GM18498 (cell line): ENCODE results near the gene CASP7.

Experiments used
- ATAC-seq: cut with Tn5 transposase; IDR thresholded peaks from one replicate; pipeline ENCODE4 v1.9.1; 2021; ENCODE audit warnings: mild to moderate bottlenecking, moderate library complexity; ENCODE audit not compliant: unreplicated experiment

The CASP7 gene

DNA sequence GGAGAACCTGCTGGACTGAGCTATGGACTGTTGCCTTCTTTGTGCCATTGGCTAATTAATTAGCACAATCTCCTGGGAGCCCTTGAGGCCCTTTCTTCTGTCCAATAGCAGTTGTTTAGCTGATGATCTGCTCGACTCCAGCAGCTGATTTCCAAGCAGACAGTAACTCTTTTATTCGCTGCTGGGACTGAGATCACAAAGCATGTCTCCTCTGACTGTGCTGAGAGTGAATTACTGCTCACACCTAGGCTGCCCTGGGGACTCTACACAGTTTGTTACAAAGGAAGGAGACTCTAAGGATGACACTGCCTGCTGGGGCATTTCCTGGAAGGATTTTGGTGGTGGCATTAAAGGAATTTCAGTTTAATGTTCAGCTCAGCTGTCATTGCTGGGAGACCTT lies 31.4 kb downstream of the CASP7 start:
- ATAC-seq: no peak

DNA sequence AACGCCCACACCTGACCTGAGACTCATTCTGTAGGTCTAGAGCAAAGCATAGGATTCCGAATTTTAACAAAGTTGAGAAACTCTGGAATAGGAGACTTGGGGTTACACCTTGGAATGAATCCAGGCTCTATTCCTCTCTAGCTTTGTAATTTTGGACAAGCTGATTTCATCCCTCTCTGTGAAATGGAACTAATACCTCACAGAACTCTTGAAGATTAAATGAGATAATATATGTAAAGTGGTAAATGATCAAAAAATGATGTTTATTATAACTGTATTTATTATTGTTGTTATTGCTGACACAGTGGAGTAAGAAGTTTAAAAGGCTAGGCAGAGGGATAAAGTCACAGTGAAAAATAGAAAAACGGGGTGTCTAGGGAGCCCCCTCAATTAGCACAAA lies 32.3 kb downstream of the CASP7 start:
- ATAC-seq: no peak

DNA sequence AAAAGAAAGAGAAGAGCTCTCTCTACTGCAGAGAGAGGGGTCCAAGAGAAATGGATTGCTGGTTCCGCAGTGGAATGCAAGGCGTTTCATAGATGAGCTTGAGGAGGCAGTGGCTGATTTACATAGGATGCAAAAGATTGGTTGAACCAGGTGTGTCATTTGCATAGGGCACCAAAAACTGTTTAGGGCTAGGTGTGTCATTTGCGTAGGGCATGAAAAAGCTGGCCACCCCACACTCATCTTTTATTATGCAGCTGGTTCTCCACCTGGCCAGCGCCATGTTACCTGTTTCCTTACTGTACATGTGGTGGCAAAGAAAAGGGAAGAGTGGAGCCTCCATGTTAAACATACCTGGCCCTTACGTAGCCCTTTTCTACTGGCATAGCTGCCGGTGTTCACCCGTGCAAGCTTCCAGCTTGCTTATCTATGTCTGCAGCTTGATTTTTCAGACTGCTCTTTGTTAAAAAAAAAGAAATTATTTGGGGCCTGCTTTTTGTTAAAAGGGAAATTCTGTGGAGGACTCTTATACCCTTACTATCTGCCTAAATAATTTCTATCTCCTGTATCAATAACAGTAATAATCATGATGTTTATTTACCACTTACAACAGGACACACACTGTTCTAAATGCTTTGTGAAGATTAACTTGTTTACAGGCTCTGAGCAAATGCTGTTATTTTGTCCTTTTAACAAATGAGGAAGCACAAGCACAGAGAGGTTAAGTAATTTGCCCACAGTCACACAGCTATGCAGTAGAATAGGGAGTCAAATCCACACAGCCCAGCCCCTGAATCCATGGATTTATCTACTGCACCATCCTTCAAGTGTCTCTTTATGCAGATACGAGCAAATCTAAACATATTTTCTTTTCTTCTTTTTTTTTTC lies 33.3 kb downstream of the CASP7 start:
- no peak for ATAC-seq

DNA sequence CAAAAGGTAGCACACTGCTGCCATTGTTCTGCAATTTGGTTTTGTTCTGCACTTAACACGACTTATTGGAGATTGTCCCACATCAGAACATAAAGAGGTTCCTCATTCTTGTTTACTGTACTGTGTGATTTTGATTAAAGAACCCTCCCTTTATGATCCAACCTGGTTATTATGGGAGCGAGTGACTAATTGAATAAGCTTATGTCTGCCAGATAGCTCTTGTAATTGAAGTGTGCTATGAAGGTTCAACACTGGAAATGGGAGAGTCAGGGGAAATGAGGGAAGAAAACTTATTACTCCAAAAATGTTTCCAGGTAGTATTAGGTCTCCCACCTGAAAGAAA lies 33.9 kb downstream of the CASP7 start:
- no peak for ATAC-seq

DNA sequence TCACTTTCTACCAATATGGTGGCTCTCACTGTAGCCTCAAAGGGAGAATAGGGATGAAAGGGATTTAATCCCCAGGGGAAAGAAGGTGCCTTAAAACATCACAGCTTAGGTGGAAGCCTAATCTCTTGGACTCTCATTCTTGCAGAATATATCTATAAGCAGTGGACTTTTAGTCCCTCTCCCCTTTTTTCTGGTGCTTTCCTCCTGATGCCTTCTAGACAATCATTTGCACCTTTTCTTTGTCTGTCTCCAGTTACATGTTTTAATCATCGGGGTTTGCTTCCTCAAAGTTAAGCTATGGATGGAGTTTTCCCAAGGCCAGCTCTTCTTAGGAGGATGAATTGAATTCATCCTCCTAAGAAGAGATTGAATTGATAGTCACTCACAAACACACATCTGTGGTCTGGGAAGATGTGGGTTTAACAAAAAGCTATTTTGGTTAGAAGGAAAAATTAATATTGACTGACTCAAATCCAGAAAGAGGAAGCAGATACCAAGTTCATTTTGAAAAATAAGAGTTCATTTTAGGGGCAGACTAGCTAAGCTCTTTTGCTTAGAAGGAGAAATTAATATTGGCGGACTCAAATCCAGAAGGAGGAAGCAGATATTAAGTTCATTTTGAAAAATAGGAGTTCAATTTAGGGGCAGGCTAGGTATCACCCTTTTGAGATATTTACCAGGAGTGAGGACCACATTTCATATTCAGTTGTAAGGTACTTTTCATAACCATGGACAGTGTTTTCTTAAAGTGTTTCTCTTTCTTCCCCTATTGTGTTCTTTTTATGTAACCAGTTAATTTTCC lies 36.6 kb downstream of the CASP7 start:
- ATAC-seq: no peak

DNA sequence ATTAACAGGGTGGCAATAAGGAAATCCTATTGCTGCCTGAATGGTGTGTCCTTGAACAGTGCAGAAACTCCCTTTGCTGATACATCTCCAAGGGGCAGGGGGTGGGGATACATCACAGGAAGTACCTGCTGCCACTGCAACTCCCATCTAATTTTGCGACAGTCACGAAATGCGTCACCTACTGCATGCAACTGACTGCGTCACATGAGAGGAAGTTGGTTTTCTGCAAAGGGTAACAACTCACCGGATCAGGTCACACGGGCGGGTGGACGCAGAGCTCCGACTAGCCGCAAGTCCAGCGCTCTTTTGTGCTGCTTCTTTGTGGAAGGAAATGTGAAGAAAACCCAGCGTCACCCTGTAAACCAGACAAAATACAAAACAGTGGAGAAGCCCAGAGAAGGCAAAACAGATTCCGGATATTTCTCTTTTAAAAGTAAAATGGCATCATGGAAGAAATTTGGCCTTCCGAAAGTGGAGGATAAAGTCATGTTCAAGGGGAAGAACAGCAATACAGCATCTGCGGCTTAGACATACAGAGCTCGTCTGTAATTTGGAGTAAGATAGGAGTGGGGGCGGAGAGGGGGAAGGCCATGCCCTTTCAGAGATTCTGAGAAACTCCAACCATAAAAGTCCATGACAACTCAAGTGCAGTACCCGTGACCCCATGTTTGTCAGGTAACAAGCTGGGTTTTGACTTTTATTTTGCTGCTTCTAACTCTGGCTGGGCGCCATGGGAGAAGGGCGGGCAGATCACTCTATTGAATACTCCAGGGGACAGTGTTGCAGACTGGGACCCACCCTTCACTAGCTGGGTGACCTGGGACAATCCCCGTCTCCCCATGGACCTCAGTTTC lies 39.5 kb downstream of the CASP7 start:
- ATAC-seq: no peak

DNA sequence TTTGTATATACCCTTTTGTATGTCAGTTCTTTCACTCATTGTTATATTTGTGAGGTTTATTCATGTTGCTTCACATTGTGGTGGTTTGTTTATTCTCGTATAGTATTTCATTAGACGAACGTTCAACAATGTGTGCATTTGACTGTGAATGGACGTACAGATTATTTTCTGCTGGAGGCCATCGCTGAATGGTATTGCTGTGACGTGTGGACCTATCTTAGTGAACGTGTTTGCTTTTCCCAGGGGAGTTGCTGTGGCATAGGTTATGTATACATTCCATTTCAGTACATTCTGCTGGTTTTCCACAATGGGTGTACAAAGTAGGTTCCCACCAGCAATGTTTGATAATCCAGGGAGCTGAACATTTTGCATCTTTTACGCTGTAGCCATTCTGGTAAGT lies 40.7 kb downstream of the CASP7 start:
- no peak for ATAC-seq

DNA sequence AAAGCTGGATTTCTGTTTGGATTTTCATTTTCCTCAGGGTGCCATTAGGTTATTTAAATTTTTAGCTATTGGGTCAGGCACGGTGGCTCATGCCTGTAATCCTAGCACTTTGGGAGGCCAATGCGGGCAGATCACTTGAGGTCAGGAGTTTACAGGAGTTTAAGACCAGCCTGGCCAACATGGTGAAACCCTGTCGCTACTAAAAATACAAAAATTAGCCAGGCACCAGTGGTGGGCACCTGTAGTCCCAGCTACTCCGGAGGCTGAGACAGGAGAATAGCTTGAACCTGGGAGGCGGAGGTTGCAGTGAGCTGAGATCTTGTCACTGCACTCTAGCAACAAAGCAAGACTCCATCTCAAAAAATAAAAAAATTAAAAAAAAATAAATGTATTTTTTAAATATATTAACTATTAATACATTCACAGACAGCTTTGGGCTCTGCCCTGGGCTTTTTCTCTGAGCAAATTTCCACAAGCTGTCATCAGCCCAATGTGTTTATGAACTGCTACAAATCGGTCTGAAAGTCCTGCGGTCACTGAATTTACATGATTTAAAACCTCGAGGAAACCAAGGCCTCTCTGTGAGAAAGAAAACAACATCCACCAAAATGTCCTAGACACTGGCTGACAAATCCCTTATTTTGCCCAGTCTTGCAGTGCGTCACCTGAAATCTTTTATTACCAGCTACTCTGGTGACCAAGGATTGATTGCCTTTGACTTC lies 52.6 kb downstream of the CASP7 start:
- no peak for ATAC-seq

DNA sequence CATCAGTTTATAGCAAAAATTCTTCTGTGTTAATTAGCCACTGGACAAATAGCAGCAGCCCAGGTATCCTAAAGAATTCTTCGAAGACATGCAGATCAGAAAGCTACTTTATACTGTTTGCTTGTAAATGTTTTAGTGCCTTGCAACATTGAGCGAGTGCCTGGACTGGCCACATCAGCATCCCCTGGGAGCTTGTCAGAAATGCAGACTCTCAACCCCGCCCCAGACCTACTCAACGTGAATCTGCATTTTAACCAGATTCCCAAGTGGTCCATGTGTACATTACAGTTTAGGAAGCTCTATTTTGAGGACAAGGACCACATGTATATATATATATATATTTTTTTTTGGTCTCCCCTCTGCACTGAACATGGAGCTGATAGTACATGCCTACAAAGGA lies 53.3 kb downstream of the CASP7 start:
- ATAC-seq: no peak

DNA sequence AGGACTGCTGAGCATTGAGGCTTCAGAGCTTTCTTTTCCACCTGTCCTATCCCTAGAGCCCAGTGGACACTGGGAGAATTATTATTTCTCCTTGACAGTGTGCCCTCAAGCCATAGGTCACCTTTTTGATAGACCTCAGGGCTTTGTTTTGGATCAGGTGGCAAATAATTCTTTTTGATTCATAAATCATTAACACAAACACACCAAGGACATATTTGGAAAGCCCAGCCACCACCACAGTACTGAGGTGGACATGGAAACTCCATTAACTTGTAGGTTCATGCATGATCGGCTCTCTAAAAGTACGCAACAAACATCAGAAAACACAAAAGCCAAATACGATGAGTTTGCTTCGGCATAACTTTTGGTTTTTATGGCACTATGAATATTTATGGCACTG lies 53.9 kb downstream of the CASP7 start:
- no peak for ATAC-seq

DNA sequence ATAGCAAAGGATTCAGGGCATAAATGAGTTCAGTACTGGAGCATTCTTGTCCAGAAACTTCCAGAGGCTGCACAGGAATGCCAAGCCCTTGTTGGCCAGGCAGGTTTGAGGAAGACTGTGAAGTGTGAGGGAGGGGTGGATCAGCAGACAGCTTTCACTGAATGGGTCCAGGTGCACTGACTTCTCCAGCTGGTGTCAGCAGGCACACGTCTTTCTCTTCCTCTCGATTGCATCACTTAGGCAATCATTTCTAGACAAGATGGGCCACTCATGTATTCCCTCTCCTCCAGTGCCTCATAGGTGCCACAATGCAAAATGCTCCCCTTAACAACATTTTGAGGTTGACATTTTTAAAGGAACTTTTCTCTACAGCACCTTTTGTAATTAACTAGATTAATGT lies 56.2 kb downstream of the CASP7 start:
- ATAC-seq: no peak

DNA sequence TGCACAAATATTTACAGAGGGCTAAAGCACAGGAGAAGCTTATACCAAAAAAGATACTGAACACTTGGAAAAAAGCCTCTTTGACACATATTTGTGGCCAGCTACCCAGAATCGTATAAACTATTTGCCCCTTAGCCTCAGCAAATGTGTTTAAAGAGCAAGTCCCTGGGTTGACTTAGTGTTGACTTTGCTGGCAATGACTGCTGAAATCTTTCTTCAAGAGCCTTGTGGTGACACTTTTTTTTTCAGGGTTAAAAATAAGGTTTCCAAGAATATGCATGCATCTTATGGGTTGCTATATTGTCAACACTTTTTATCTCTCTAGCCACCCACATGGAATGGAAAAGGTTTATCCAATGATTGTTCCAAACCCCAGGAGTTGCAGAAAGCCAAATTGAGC lies 56.9 kb downstream of the CASP7 start:
- no peak for ATAC-seq

DNA sequence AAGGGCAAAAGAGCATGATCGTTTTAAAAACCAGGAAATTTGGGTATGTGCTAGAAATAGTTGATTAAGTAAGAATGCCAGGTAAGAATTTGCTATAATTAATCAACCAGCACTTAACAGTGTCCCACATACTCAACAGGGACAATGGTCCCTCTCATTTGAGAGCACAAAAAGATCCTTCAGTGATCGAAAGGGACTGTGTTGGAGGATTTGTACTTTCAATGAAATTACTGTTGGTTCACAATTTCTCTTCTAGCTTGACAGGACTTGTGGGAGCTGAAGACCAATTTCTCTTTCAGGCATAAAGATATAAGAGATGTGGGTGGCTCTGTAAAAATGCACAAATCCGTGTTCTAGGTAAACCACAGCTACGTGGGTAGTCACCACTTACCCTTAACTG lies 59.3 kb downstream of the CASP7 start:
- no peak for ATAC-seq

DNA sequence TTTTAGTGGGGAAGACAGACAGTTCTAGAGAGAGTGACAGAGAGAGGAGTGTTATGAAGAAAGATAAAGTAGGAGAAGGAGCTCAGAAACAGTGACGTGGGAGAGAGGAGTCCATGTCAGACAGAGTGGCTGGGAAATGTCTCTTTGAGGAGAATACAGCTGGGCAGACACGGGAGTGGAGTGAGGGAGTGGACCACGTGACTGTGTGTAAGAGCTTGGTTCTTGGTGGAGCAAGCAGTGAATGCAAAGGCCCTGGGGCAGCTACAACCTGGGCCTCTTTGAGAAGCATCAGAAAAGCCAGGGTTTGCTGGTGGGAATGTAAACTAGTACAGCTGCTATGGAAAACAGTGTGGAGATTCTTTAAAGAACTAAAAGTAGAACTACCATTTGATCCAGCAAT lies 59.9 kb downstream of the CASP7 start:
- ATAC-seq: no peak

DNA sequence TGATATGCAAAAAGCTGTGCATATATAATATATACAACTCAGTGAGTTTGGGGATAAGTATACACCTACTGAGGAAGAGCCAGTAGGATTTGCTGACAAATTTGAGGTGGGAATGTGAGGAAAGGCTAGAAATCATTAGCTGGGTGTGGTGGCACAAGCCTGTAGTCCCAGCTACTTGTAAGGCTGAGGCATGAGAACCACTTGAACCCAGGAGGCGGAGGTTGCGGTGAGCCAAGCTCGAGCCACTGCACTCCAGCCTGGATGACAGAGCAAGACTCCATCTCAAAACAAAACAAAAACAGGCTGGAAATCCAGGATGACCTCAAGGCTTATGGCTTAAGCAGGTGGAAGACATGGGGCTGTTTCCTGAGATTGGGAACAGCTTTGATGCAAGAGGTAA lies 61.1 kb downstream of the CASP7 start:
- ATAC-seq: no peak

DNA sequence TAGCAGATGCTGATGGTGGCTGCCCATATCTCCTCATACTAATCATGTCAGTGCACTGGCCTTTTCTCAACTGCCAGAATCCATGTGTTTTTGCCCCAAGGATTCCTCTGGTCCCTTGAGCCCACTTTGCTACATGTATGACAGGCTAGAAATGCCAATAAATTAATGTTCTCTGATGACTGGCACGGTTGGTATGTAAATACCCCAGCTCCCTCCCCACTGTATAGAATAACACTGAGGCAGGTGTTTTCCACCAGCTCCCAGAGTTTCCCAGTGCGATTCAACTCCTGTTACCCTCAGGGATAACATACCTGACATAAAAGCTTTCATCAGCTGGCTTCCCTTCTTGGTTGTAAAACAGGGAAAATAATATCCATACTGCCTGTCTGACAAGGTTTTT lies 62.8 kb downstream of the CASP7 start:
- no peak for ATAC-seq

DNA sequence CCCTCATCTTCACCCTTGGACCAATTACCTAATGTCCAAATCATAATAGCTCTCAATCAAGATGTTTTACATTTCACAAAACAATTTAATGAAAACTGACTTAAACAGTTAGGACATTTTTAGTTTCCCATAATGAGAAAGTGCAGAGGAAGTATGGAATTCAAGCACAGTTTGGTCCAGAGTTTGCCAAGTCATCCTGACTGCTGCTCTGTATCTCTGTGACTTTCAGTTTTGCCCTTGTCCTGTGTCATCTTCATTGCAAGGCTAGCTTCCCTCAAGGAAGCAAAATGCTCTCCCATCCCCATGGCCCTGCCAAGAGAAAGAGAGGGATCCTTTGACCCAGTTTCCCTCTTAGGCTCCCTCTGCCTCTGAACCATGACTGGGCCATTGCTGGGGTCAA lies 63.9 kb downstream of the CASP7 start:
- no peak for ATAC-seq

DNA sequence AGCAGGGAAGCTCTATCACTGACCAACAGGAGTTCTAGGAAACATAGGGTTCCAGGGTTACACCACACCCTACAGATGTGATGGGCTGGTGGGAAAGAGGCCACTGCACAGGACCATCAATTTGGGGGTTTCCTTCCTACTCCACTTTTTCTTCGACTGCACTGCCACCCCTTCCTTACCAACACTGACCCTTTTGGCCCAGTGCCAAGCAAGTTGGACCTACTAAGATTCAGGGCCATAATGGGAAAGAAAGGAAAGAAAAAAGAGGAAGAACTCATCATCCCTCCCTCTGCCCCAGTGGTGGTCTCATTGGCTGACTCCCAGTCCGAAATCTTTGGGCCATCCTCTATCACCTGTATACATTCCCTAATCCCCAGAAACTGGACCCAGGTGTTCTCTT lies 65.7 kb downstream of the CASP7 start:
- ATAC-seq: no peak

DNA sequence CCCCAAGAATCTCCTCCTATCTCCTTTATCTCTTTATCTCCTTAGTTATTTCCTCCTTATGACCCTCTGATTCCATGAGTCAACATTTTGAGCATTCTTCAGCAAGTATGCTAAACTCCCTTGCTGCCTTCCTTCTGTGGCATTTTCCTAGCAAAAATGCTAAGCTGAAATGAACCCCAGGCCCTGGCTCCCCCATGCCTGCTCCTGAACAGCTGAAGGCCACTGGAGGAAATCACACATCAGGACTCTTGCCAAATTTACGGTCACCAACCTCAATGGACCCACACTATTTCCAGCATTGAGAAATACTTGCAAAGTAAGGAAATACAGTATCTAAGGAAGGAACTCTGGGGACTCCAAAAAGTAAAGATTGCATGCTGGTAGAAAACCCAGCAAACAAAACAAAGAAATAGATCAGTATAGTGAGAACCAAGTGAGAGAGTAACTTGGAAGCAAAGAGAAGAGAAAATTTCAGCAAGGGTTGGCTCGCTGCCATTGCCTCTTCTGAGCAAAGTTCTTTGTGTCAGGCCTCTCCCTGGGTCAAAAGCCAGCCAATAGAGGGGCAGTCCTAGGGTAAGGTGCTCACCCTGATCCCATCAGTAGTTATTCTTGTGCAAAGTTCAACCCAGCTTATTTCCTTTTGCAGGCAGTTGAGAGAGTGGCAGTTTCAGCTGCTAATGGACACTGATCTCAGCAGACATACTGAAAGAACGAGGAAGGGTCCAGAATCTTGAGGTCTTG lies 66.7 kb downstream of the CASP7 start:
- no peak for ATAC-seq

DNA sequence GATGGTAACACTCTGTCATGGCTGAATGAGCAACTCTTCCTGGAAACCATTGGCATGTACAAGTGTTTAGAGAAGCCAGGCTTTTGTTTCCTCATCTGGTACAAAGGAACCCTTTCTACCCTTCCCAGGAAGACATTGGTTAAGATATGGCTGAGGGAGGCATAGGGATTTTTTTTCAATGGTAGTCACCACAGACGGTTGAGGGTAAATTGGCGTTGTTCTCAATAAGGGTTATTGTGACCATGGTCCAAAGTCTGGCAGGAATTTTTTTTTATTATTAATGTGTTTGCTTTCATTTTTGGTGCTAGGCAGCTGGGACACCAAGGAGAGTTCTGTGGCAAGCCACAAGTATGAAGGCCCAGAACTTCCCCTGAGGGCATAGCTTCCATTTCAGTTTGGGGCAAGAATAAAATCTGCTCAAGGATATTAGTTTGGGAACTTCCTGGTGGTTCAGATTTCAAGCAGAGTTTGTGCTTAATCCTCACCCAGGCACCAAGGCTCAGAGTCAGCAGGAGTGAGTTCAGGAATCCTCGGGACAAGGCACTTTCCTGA lies 71.5 kb downstream of the CASP7 start, which contains the start of gene PLEKHS1:
Gene PLEKHS1 (plus strand): TSS at position 502 of the 552 bp plus-strand sequence. CDS start 3,596 bp downstream, outside the sequence.
- ATAC-seq: no peak
